SH-SY5Y (cell line): ENCODE data around the gene NBEAL2.

ENCODE experiments used
- GATA2 ChIP-seq: IDR thresholded peaks from 2 replicates; pipeline ENCODE4 v1.6.1; 2011; ENCODE audit warnings: mild to moderate bottlenecking, low read depth, low read length
- GATA3 ChIP-seq: IDR thresholded peaks from 2 replicates; pipeline ENCODE4 v1.6.1; 2011; ENCODE audit warnings: low read depth, mild to moderate bottlenecking, low read length, moderate library complexity

- no peak for TF ChIP-seq GATA3
- no peak for TF ChIP-seq GATA2
Measured at GRCh38 chr3:46976326-46977190, 2.9 kb upstream of the NBEAL2 start, which contains the start of gene CCDC12.
